Neural crest cell (in vitro differentiated cells): Measurements from ENCODE around the gene EN1. TPM values are rescaled to one million over a fixed set of nuclear protein-coding genes. Genes with fewer than 3 reads are reported as not detected.

Source experiments
- DNase-seq: peaks from one replicate; pipeline ENCODE4 v3.0.0; 2021; ENCODE audit warnings: low read depth, mixed read lengths, low spot score
- H3K27ac Mint-ChIP-seq: one replicate; pipeline ENCODE4 v1.8.0; 2021; ENCODE audit warnings: mild to moderate bottlenecking, mixed read lengths; ENCODE audit not compliant: unreplicated experiment
- H3K27me3 Mint-ChIP-seq: 2 replicates; pipeline ENCODE4 v1.8.0; 2021; ENCODE audit warnings: low read depth, mild to moderate bottlenecking, mixed read lengths
- H3K36me3 Mint-ChIP-seq: 2 replicates; pipeline ENCODE4 v1.8.0; 2021; ENCODE audit warnings: low read depth, mild to moderate bottlenecking, mixed read lengths
- H3K4me1 Mint-ChIP-seq: 2 replicates; pipeline ENCODE4 v1.8.0; 2021; ENCODE audit warnings: mixed read lengths
- H3K4me3 Mint-ChIP-seq: one replicate; pipeline ENCODE4 v1.8.0; 2021; ENCODE audit warnings: mild to moderate bottlenecking, mixed read lengths
- H3K9me3 Mint-ChIP-seq: 2 replicates; pipeline ENCODE4 v1.8.0; 2021; ENCODE audit warnings: mixed read lengths
- CTCF ChIP-seq: fragments of 200-600 bp; sonication (generic); conservative IDR thresholded peaks from 2 replicates; pipeline ENCODE4 v1.5.0; 2021; ENCODE audit warnings: antibody characterized with exemption, mild to moderate bottlenecking
- total RNA-seq: library from RNA; stranded (reverse); gene quantifications from 2 replicates; pipeline ENCODE4 v1.2.1, GENCODE V29; 2021

The EN1 gene
- total RNA-seq, 1 donor from 2014 or later: 12.6 TPM

GRCh38 chr2:118837621-118838020, 9.8 kb downstream of the EN1 start:
- Mint-ChIP-seq H3K4me3 (peak overlapping the region; percentile 87), H3K4me1 (peaks cover 14% of the 10 kb centered on the region), H3K36me3 (peaks cover 3% of the 10 kb centered on the region), H3K27me3 (peaks cover 100% of the 10 kb centered on the region), H3K9me3 (no peaks in the 10 kb centered on the region), H3K27ac (no peak overlapping the region)
- no peak for TF ChIP-seq CTCF
- no peak for DNase-seq

- peaks cover 3% of the 10 kb centered on the region for H3K36me3 Mint-ChIP-seq
- no peak overlapping the region for H3K27ac Mint-ChIP-seq
- H3K4me3 Mint-ChIP-seq: peak overlapping the region; percentile 87
- no peak for TF ChIP-seq CTCF
- peaks cover 15% of the 10 kb centered on the region for H3K4me1 Mint-ChIP-seq
- no peak for DNase-seq
- peaks cover 100% of the 10 kb centered on the region for H3K27me3 Mint-ChIP-seq
- no peaks in the 10 kb centered on the region for H3K9me3 Mint-ChIP-seq
Measured at GRCh38 chr2:118837067-118837466, 10.4 kb downstream of the EN1 start.

GRCh38 chr2:118836411-118836930, 11.0 kb downstream of the EN1 start:
- H3K4me1 Mint-ChIP-seq: peaks cover 15% of the 10 kb centered on the region
- TF ChIP-seq CTCF: no peak
- peak overlapping the region; percentile 87 for H3K4me3 Mint-ChIP-seq
- peaks cover 3% of the 10 kb centered on the region for H3K36me3 Mint-ChIP-seq
- no peaks in the 10 kb centered on the region for H3K9me3 Mint-ChIP-seq
- no peak overlapping the region for H3K27ac Mint-ChIP-seq
- no peak for DNase-seq
- H3K27me3 Mint-ChIP-seq: peaks cover 100% of the 10 kb centered on the region

GRCh38 chr2:118835746-118836410, 11.6 kb downstream of the EN1 start:
- H3K27ac Mint-ChIP-seq: no peak overlapping the region
- peak; percentile 31 for DNase-seq
- peaks cover 3% of the 10 kb centered on the region for H3K36me3 Mint-ChIP-seq
- H3K9me3 Mint-ChIP-seq: no peaks in the 10 kb centered on the region
- peak overlapping the region; percentile 87 for H3K4me3 Mint-ChIP-seq
- H3K4me1 Mint-ChIP-seq: peaks cover 15% of the 10 kb centered on the region
- peaks cover 100% of the 10 kb centered on the region for H3K27me3 Mint-ChIP-seq
- TF ChIP-seq CTCF: no peak

- DNase-seq: peak; percentile 28
- TF ChIP-seq CTCF: no peak
- Mint-ChIP-seq H3K4me3 (peak overlapping the region; percentile 87), H3K27me3 (peaks cover 100% of the 10 kb centered on the region), H3K9me3 (no peaks in the 10 kb centered on the region), H3K36me3 (peaks cover 3% of the 10 kb centered on the region), H3K27ac (no peak overlapping the region), H3K4me1 (peaks cover 15% of the 10 kb centered on the region)
Measured at GRCh38 chr2:118834901-118835745, 12.3 kb downstream of the EN1 start.
